C4-2B (cell line): Measurements from ENCODE around the gene PIGU.
"Not testable (repeated sequence)": the region's sequence is repeated elsewhere in the genome, so short reads cannot be mapped to it uniquely, and the experiment has no call there.

Experiments used
- H3K27ac ChIP-seq: fragments of 450-650 bp; 2 replicates; pipeline ENCODE4 v1.5.1; 2017
- ZFX ChIP-seq: fragments of 450-650 bp; IDR thresholded peaks from 2 replicates; pipeline ENCODE4 v1.6.1; 2017
- TF ChIP-seq, protein P1 (sequence below): fragments of 450-650 bp; conservative IDR thresholded peaks from 2 replicates; pipeline ENCODE4 v1.5.1; 2017; ENCODE audit warnings: mild to moderate bottlenecking

The PIGU gene

DNA sequence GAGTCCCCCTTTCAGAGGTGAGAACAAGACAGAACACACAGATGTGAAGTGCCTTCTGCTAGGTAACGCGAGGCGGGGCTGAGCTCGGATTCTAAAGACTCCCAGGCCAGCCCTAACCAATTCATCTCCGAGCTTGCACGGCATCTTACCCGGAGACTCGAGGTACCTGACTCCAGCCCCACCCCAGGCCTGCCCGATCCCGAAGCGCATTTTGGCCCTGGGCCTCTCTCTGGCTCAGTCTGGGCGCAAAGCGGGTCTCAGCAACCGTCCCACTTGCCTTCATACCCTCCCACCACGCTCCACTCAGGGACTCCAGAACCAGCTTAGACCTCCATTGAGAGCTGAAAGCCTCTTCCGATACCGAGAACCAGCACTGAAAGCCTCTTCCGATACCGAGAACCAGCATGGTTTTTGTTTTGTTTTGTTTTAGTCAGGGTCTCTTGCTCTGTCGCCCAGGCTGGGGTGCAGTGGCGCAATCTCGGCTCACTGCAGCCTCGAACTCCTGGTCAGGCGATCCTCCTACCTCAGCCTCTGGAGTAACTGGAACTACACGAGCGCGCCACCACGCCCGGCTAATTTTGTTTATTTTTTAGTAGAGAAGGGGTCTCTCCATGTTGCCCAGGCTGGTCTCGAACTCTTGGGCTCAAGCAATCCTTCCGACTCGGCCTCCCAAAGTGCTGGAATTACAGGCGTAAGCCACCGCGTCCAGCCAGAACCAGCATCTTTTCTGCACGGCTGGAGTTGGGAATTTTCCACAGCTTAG, 161.2 kb downstream of the PIGU start:
- H3K27ac ChIP-seq = peak overlapping the region; percentile 88
- TF ChIP-seq ZFX = no peak
- TF ChIP-seq, protein P1, sequence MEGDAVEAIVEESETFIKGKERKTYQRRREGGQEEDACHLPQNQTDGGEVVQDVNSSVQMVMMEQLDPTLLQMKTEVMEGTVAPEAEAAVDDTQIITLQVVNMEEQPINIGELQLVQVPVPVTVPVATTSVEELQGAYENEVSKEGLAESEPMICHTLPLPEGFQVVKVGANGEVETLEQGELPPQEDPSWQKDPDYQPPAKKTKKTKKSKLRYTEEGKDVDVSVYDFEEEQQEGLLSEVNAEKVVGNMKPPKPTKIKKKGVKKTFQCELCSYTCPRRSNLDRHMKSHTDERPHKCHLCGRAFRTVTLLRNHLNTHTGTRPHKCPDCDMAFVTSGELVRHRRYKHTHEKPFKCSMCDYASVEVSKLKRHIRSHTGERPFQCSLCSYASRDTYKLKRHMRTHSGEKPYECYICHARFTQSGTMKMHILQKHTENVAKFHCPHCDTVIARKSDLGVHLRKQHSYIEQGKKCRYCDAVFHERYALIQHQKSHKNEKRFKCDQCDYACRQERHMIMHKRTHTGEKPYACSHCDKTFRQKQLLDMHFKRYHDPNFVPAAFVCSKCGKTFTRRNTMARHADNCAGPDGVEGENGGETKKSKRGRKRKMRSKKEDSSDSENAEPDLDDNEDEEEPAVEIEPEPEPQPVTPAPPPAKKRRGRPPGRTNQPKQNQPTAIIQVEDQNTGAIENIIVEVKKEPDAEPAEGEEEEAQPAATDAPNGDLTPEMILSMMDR = no peak

DNA sequence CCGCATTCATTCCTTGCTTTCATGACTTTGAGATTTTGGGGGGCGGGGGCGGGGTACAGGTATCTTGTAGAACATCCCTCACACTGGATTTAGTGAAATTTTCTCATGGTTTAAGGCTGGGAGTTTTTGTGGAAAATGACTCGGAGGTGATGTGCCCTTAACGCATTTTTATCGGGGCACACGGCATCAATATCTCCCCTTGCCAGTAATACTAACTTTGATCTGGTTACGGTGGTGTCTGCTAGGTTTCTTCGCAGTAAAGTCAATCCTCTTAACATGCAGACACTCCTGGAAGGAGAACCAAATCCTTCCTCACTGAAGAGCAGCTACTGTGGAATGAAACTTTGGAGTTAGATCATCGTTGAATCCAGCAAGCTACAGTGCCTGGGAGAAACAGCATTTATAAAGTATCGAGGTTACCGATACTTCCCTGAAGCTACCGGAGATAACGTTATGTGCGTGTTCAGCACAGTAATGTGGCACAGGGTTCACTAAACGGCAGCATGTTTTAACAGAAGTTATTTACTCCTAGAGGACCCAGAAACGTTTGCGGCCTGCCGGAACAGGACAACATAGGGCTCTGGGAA, 161.9 kb downstream of the PIGU start:
- no peak for TF ChIP-seq ZFX
- TF ChIP-seq, protein P1 = no peak
- H3K27ac ChIP-seq = peak overlapping the region; percentile 88

DNA sequence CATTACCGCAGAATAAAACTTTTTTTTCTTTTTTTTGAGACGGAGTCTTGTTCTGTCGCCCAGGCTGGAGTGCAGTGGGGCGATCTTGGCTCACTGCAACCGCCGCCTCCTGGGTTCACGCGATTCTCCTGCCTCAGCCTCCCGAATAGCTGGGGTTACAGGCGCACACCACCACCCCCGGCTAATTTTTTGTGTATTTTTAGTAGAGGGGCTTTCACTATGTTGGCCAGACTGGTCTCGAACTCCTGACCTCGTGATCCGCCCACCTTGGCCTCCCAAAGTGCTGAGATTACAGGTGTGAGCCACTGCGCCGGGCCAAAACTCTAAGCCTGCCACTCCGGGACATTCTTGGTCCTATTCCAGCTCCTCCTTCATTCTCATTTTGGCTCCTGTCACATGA, 162.9 kb downstream of the PIGU start:
- not testable (repeated sequence) for H3K27ac ChIP-seq

DNA sequence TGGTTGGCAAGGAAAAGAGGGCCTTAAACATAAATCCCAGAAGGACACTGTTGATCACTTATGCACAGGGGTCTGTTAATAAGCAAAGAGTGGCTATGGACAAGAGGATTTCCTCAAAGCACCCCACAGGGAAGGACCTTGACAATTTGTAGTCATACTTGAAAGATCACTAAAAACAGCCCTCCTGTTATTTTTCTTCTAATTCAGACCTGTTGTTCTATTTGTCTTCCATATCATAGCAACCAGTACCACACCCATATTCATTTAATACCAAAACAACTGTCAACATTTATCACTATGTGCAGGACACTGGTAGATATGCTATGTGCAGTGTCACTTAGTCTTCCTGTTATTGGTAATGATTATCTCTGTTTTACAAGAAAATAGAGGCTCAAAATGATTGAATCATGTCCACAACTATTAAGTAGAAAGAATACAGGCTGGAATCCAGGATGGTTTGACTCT, 163.9 kb downstream of the PIGU start:
- TF ChIP-seq, protein P1 = no peak

DNA sequence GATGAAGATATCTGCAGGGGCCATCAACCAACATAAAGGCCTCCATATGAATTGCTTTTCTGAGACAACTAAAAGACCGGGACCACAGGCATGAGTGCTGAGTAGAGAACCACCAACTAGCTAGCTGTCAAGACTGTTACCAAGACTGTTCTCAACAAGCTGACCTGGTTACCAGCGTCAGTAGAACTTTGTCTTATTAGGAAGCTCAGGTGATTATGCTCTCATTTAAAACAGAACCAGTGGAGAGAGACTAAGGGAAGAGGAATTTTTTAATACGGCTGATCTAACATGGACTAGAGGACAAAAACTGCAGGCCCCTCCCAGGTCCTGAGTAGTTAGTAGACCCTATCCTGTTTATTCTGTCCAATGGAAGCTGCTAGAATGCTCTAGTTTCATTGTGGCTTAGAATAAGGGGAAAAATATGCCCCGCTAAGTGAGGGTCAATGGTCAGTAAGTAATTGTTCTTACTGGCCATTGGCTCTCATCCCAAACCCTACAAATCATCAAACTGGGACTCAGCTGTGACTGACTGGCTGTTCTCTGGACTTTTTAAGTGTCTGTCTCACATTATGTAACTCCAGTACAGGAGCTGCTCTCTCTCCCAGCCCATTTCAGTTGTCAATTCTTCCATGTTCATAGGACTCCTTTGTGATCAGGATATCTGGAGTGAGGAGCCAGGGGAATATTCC, 164.5 kb downstream of the PIGU start:
- no peak overlapping the region for H3K27ac ChIP-seq
- TF ChIP-seq, protein P1 = no peak
- no peak for TF ChIP-seq ZFX

More for the DNA sequence above, 163.9 kb downstream of the PIGU start:
- no peak overlapping the region for H3K27ac ChIP-seq

DNA sequence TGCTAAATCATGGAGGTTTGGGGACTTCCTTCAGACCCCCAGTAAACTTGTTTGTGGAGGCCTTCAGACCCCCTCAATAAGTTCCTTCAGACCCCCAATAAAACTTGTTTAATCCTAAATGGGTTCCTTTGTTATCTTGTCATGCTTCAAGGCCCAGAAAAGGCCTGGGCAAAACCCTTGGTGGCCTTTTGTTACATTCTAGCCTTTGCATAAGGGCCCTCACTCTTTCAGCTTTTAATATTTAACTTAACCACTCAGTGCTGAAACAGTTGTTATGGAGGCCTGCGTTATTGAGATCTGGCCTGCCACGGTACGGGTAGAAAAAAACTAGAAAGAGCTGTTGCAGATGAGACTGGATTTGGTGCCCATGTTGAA, 165.0 kb downstream of the PIGU start:
- H3K27ac ChIP-seq = no peak overlapping the region
- no peak for TF ChIP-seq ZFX
- TF ChIP-seq, protein P1 = no peak

DNA sequence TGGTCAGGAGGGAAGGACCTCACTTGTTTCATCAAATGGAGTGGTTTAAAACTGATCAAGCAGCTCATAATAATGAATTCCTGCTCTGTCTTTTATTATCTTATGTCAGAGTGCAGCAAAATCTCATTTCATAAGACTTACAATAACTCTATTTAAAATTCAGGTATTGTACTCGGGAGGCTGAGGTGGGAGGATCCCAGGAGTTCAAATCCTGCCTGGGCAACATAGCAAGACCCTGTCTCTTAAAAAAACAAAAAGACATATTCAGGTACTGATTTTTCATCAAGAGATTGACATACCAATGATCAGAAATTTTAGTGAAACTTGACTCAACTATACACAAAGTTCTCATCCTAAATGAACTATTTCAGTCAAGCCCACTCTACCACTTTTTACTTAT, 166.3 kb downstream of the PIGU start:
- TF ChIP-seq, protein P1 = no peak
- no peak for TF ChIP-seq ZFX
- H3K27ac ChIP-seq = no peak overlapping the region
